HepG2 (cell line): ENCODE data around the gene KCNJ14.

Experiments
- CCAR2 ChIP-seq: fragments of 200-400 bp; formaldehyde crosslinking; optimal IDR thresholded peaks from 2 replicates; pipeline ENCODE3; 2018; ENCODE audit warnings: low read depth, mild to moderate bottlenecking, low read length, moderate library complexity
- HNF4A ChIP-seq: sonication (generic); formaldehyde crosslinking; IDR thresholded peaks from 2 replicates; pipeline ENCODE4 v1.4.0; 2020; ENCODE audit warnings: missing genetic modification reagents
- JARID2 ChIP-seq: sonication (generic); formaldehyde crosslinking; IDR thresholded peaks from 2 replicates; pipeline ENCODE4 v1.8.1; 2023; ENCODE audit warnings: missing genetic modification reagents, inconsistent platforms; ENCODE audit not compliant: insufficient replicate concordance
- POLR2A ChIP-seq, 2 experiments: IDR thresholded peaks; 2 replicates each; pipeline ENCODE4 v1.6.1; 2011; ENCODE audit warnings: low read depth in 2 of 2, low read length in 2 of 2, mild to moderate bottlenecking in 1 of 2, moderate library complexity in 1 of 2; ENCODE audit not compliant: insufficient read depth in 1 of 2
- SOX6 ChIP-seq, 2 experiments: fragments of 450-650 bp in 1 of 2; sonication (generic) in 1 of 2; formaldehyde crosslinking in 1 of 2; IDR thresholded peaks; 2 replicates each; pipeline versions ENCODE4 v1.4.0 to v1.6.1; 2017 to 2020; ENCODE audit warnings: antibody characterized with exemption in 1 of 2, mild to moderate bottlenecking in 1 of 2, missing genetic modification reagents in 1 of 2
- ZNF350 ChIP-seq: sonication (generic); formaldehyde crosslinking; IDR thresholded peaks from 2 replicates; pipeline ENCODE4 v1.4.0; 2020; ENCODE audit warnings: mild to moderate bottlenecking, low read depth, missing genetic modification reagents, borderline replicate concordance
- ZNF607 ChIP-seq: sonication (generic); formaldehyde crosslinking; IDR thresholded peaks from 2 replicates; pipeline ENCODE4 v1.5.1; 2020; ENCODE audit warnings: missing genetic modification reagents, mild to moderate bottlenecking, borderline replicate concordance
- ZNF616 ChIP-seq: sonication (generic); formaldehyde crosslinking; IDR thresholded peaks from 2 replicates; pipeline ENCODE4 v1.5.0; 2020; ENCODE audit warnings: low read depth, mild to moderate bottlenecking, missing genetic modification reagents
- ZNF816 ChIP-seq: sonication (generic); formaldehyde crosslinking; IDR thresholded peaks from 2 replicates; pipeline ENCODE4 v1.8.0; 2022; ENCODE audit warnings: missing genetic modification reagents, mild to moderate bottlenecking, borderline replicate concordance
- TF ChIP-seq, protein P1 (sequence below): sonication (generic); formaldehyde crosslinking; IDR thresholded peaks from 2 replicates; pipeline ENCODE4 v1.4.0; 2020; ENCODE audit warnings: missing genetic modification reagents
- TF ChIP-seq, protein P2 (sequence below): sonication (generic); formaldehyde crosslinking; IDR thresholded peaks from 2 replicates; pipeline ENCODE4 v1.8.0; 2022; ENCODE audit warnings: mild to moderate bottlenecking, missing genetic modification reagents, borderline replicate concordance
- TF ChIP-seq, protein P3 (sequence below): sonication (generic); formaldehyde crosslinking; IDR thresholded peaks from 2 replicates; pipeline ENCODE4 v1.5.0; 2020; ENCODE audit warnings: mild to moderate bottlenecking, missing genetic modification reagents, moderate library complexity

DNA sequence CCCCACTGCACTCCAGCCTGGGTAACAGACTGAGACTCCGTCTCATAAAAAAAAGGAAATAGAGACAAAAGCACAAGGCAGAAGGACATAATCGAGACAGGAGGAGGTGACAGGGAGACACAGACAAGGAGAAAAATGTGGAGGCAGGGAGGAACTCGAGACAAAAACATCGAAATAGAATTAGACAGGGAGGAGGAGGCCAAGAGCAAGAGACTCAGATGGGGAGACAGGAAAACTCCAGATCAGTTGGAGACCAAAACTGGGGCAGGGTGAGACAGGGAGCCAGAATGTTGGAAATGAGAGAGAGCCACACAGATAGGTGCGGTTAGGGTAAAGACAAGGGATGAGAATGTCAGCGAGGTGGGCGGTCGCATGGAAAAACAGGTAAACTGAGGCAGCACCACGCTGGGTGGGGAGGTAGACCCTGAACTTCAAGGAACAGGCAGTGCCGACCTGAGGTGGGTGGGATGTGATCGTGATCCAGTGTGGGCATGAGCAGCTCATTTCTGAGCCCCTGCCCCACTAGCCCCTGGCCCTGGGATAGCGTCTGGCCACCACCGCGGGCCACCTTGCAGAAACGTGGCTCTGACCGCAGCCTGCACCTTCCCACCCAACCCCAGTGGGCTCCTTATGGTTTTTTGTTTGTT, 29.0 kb downstream of the KCNJ14 start:
- TF ChIP-seq HNF4A (CRISPR knock-in tag) (no peak), POLR2A (IDR thresholded peaks at IDR 0.05; ENCODE audit: insufficient read depth in 1 of 2, low read depth in 2 of 2, low read length in 2 of 2) (peak in 1 of 2 experiments; percentile 35; a peak in 1 of 4 replicates), CCAR2 (no peak), ZNF816 (CRISPR knock-in tag) (no peak), JARID2 (CRISPR knock-in tag) (no peak), SOX6 (IDR thresholded peaks at IDR 0.05) (no peak), SOX6 (CRISPR knock-in tag; IDR thresholded peaks at IDR 0.05) (no peak), ZNF607 (CRISPR knock-in tag) (no peak), ZNF616 (CRISPR knock-in tag) (no peak), ZNF350 (CRISPR knock-in tag) (no peak)
- TF ChIP-seq, protein P1, sequence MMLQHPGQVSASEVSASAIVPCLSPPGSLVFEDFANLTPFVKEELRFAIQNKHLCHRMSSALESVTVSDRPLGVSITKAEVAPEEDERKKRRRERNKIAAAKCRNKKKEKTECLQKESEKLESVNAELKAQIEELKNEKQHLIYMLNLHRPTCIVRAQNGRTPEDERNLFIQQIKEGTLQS (CRISPR knock-in tag) = no peak
- TF ChIP-seq, protein P2, sequence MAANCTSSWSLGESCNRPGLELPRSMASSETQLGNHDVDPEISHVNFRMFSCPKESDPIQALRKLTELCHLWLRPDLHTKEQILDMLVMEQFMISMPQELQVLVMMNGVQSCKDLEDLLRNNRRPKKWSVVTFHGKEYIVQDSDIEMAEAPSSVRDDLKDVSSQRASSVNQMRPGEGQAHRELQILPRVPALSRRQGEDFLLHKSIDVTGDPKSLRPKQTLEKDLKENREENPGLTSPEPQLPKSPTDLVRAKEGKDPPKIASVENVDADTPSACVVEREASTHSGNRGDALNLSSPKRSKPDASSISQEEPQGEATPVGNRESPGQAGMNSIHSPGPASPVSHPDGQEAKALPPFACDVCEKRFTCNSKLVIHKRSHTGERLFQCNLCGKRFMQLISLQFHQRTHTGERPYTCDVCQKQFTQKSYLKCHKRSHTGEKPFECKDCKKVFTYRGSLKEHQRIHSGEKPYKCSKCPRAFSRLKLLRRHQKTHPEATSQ (CRISPR knock-in tag) = no peak
- TF ChIP-seq, protein P3, sequence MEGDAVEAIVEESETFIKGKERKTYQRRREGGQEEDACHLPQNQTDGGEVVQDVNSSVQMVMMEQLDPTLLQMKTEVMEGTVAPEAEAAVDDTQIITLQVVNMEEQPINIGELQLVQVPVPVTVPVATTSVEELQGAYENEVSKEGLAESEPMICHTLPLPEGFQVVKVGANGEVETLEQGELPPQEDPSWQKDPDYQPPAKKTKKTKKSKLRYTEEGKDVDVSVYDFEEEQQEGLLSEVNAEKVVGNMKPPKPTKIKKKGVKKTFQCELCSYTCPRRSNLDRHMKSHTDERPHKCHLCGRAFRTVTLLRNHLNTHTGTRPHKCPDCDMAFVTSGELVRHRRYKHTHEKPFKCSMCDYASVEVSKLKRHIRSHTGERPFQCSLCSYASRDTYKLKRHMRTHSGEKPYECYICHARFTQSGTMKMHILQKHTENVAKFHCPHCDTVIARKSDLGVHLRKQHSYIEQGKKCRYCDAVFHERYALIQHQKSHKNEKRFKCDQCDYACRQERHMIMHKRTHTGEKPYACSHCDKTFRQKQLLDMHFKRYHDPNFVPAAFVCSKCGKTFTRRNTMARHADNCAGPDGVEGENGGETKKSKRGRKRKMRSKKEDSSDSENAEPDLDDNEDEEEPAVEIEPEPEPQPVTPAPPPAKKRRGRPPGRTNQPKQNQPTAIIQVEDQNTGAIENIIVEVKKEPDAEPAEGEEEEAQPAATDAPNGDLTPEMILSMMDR (CRISPR knock-in tag) = no peak
